Kidney (tissue), 14 donors: Measurements from ENCODE around the gene LRRC28. TPM values are rescaled to one million over a fixed set of nuclear protein-coding genes. Genes with fewer than 3 reads are reported as not detected.
"Not testable (repeated sequence)": the region's sequence is repeated elsewhere in the genome, so short reads cannot be mapped to it uniquely, and the experiment has no call there.

Experiments used
- DNase-seq, 5 donors: peaks; one replicate each; pipeline ENCODE4 v3.0.0-alpha.2; 2013 to 2020
- FAIRE-seq: peaks from 2 replicates; lab custom pipeline; 2012; peaks lifted over from hg19 to GRCh38; lab: Jason Lieb, UNC
- H3K27ac ChIP-seq, 2 donors: one replicate each; pipeline ENCODE4 v1.7.0; 2013; ENCODE audit warnings: low read depth in 2 of 2, low read length in 2 of 2, inconsistent platforms in 1 of 2
- H3K27me3 ChIP-seq: one replicate; pipeline ENCODE4 v1.7.1; 2013; ENCODE audit warnings: low read length, inconsistent platforms; ENCODE audit not compliant: control insufficient read depth, insufficient read depth
- H3K36me3 ChIP-seq, 3 donors: one replicate each; pipeline versions ENCODE4 v1.7.0 to v1.7.1; 2013; ENCODE audit warnings: low read length in 3 of 3, control low read depth in 1 of 3, inconsistent platforms in 1 of 3; ENCODE audit not compliant: insufficient read depth in 3 of 3, control insufficient read depth in 2 of 3
- H3K4me1 ChIP-seq, 3 donors: one replicate each; pipeline versions ENCODE4 v1.7.0 to v1.7.1; 2013; ENCODE audit warnings: low read length in 3 of 3, inconsistent platforms in 1 of 3, low read depth in 1 of 3; ENCODE audit not compliant: control insufficient read depth in 2 of 3, insufficient read depth in 2 of 3
- H3K4me3 ChIP-seq, 3 donors: one replicate each; pipeline versions ENCODE4 v1.7.0 to v1.8.1; 2013; ENCODE audit warnings: low read length in 3 of 3, control low read depth in 1 of 3, inconsistent platforms in 1 of 3
- H3K9ac ChIP-seq, 3 donors: one replicate each; pipeline versions ENCODE4 v1.7.0 to v1.7.1; 2013; ENCODE audit warnings: low read length in 3 of 3, control low read depth in 1 of 3, inconsistent platforms in 1 of 3
- H3K9me3 ChIP-seq, 3 donors: one replicate each; pipeline versions ENCODE4 v1.7.0 to v1.7.1; 2013; ENCODE audit warnings: low read length in 3 of 3, control low read depth in 1 of 3, inconsistent platforms in 1 of 3; ENCODE audit not compliant: control insufficient read depth in 2 of 3, insufficient read depth in 1 of 3
- CTCF ChIP-seq: IDR thresholded peaks from 3 replicates; pipeline ENCODE4 v1.5.1; 2012; ENCODE audit warnings: mild to moderate bottlenecking, moderate library complexity, borderline replicate concordance; ENCODE audit not compliant: insufficient read depth; ENCODE audit errors: extremely low read depth
- intact Hi-C: fragments of 100-400 bp; cut with DNase I; formaldehyde crosslinking; loops from one replicate; pipeline ENCODE4 v1.11.1; 2022
- polyA plus RNA-seq: library from polyadenylated mRNA; stranded (reverse); fragments of 350-450 nt; fragmentation: Illumina TruSeq; extraction: RNeasy Lipid Tissue Mini Kit (QIAGEN cat#74804); gene quantifications from one replicate; pipeline ENCODE4 v1.2.3, GENCODE V29; 2014; ENCODE audit warnings: low read depth, low replicate concordance; ENCODE audit not compliant: insufficient read depth
- total RNA-seq: library from RNA; stranded (reverse); fragmentation: NEBNext Ultra II Directional; extraction: Animal tissue kit (Norgen Biotek cat#: 25700); gene quantifications from one replicate; pipeline ENCODE4 v1.2.1, GENCODE V29; 2021
- donor health status: control.
- donor health status: control.
- donor health status: control.
- donor health status: control.
- donor health status: control.
- donor health status: DM: yes; HTN: yes; CAD: no.
- donor health status: Normal renal cell carcinoma (clear cell type).

Gene LRRC28
- total and polyA plus RNA-seq, 2 donors from 2014 or later = 25.5 to 34.7 TPM

- H3K9ac ChIP-seq = no peak overlapping the region
Observed at GRCh38 chr15:99228120-99228770, 23.0 kb upstream of the LRRC28 start.

GRCh38 chr15:99230867-99231266, 20.4 kb upstream of the LRRC28 start:
- H3K36me3 ChIP-seq = peaks cover 5 to 19% (median 18%) of the 10 kb centered on the region in 3 donors
- no peaks in the 10 kb centered on the region for H3K9me3 ChIP-seq
- TF ChIP-seq CTCF = no peak
- FAIRE-seq = no peak
- H3K4me1 ChIP-seq = no peaks in the 10 kb centered on the region
- H3K27ac ChIP-seq = no peak overlapping the region
- no peak overlapping the region for H3K4me3 ChIP-seq
- no peaks in the 10 kb centered on the region for H3K27me3 ChIP-seq
- intact Hi-C loops = no loop called here
- no peak overlapping the region for H3K9ac ChIP-seq
- no peak for DNase-seq

More at GRCh38 chr15:99228120-99228770, 23.0 kb upstream of the LRRC28 start:
- Histone ChIP-seq H3K9me3 (no peaks in the 10 kb centered on the region), H3K27me3 (no peaks in the 10 kb centered on the region), H3K4me3 (no peak overlapping the region), H3K4me1 (no peaks in the 10 kb centered on the region), H3K36me3 (peaks cover 7 to 28% (median 19%) of the 10 kb centered on the region in 3 donors), H3K27ac (no peak overlapping the region)
- TF ChIP-seq CTCF = no peak
- intact Hi-C loops = no loop called here
- no peak for FAIRE-seq
- DNase-seq = no peak

- Histone ChIP-seq H3K4me1 (no peaks in the 10 kb centered on the region), H3K9me3 (no peaks in the 10 kb centered on the region), H3K27ac (no peak overlapping the region), H3K27me3 (no peaks in the 10 kb centered on the region), H3K9ac (no peak overlapping the region), H3K36me3 (peaks cover 4 to 6% (median 5%) of the 10 kb centered on the region in 3 donors), H3K4me3 (no peak overlapping the region)
- DNase-seq (no peak), FAIRE-seq (no peak)
- no peak for TF ChIP-seq CTCF
- intact Hi-C loops = no loop called here
Observed at GRCh38 chr15:99232740-99233139, 18.5 kb upstream of the LRRC28 start.

- FAIRE-seq, H3K27me3 ChIP-seq, H3K36me3 ChIP-seq, H3K4me3 ChIP-seq, DNase-seq, H3K27ac ChIP-seq, intact Hi-C loops, H3K4me1 ChIP-seq, H3K9ac ChIP-seq, H3K9me3 ChIP-seq: not testable (repeated sequence)
Observed at GRCh38 chr15:99234160-99234559, 17.1 kb upstream of the LRRC28 start.
